Panc1 (cell line): ENCODE data around the gene CCL22. TPM values are rescaled to one million over a fixed set of nuclear protein-coding genes. Genes with fewer than 3 reads are reported as not detected.
"Not testable (repeated sequence)": the region's sequence is repeated elsewhere in the genome, so short reads cannot be mapped to it uniquely, and the experiment has no call there.

Experiments
- ATAC-seq: fragments of 200-7000 bp; cut with Tn5 transposase; 2 replicates; pipeline ENCODE4 v1.9.1; 2020; ENCODE audit warnings: mild to moderate bottlenecking, moderate library complexity
- BruUV-seq: library from RNA; stranded (reverse); fragments of 400-500 nt; replicated peaks from 2 replicates; lab custom pipeline; 2021; lab: Mats Ljungman, UMichigan
- CTCF ChIA-PET: fragments of 300-600 bp; sonication (Branson Sonifier 250); formaldehyde crosslinking; loops from one replicate; lab custom pipeline; 2022; ENCODE audit warnings: antibody characterized with exemption; lab: Charles Lee
- POLR2A ChIA-PET: fragments of 300-600 bp; sonication (Branson Sonifier 250); formaldehyde crosslinking; loops from one replicate; lab custom pipeline; 2022; ENCODE audit warnings: antibody characterized with exemption; lab: Charles Lee
- DNase-seq: peaks from one replicate; pipeline ENCODE4 v3.0.0-alpha.2; 2010; ENCODE audit warnings: low read depth, low spot score
- H3K27ac ChIP-seq: 2 replicates; pipeline ENCODE4 v1.5.1; 2011; ENCODE audit warnings: mild to moderate bottlenecking, low read length, inconsistent platforms
- H3K27me3 ChIP-seq: fragments of 200-500 bp; sonication (Bioruptor generic); 2 replicates; pipeline ENCODE4 v1.6.0; 2014; ENCODE audit warnings: low read length, inconsistent platforms; ENCODE audit not compliant: control insufficient read depth, insufficient read depth
- H3K36me3 ChIP-seq: fragments of 200-500 bp; sonication (Bioruptor generic); 2 replicates; pipeline ENCODE4 v1.5.1; 2014; ENCODE audit warnings: inconsistent platforms, mild to moderate bottlenecking, low read length, moderate library complexity; ENCODE audit not compliant: control insufficient read depth, insufficient read depth
- H3K4me1 ChIP-seq: 2 replicates; pipeline ENCODE4 v1.5.1; 2011; ENCODE audit warnings: inconsistent platforms, mild to moderate bottlenecking, low read length, moderate library complexity; ENCODE audit not compliant: control insufficient read depth, insufficient read depth
- H3K4me3 ChIP-seq, 2 experiments: 2 replicates each; pipeline ENCODE4 v1.5.1; 2011 to 2012; ENCODE audit warnings: low read depth in 2 of 2, low read length in 2 of 2, mild to moderate bottlenecking in 2 of 2, inconsistent platforms in 1 of 2, moderate library complexity in 1 of 2
- H3K9me3 ChIP-seq: fragments of 200-500 bp; sonication (Bioruptor generic); 2 replicates; pipeline ENCODE4 v1.5.1; 2014; ENCODE audit warnings: low read depth, mild to moderate bottlenecking, inconsistent platforms, low read length, moderate library complexity; ENCODE audit not compliant: control insufficient read depth, insufficient read depth
- POLR2AphosphoS5 ChIP-seq: IDR thresholded peaks from 2 replicates; pipeline ENCODE4 v1.6.1; 2012; ENCODE audit warnings: mild to moderate bottlenecking, low read depth, low read length, moderate library complexity
- SIN3A ChIP-seq: IDR thresholded peaks from 2 replicates; pipeline ENCODE4 v1.6.1; 2012; ENCODE audit warnings: low read depth, mild to moderate bottlenecking, low read length, moderate library complexity, borderline replicate concordance; ENCODE audit not compliant: insufficient read depth
- TCF7L2 ChIP-seq: IDR thresholded peaks from 2 replicates; pipeline ENCODE4 v1.6.1; 2011; ENCODE audit warnings: mild to moderate bottlenecking, low read depth, low read length, inconsistent platforms
- in situ Hi-C: cut with HindIII; loops from 2 replicates; pipeline ENCODE4 v1.10.0; 2016; ENCODE audit warnings: low sequenced_read_pairs, low pct_unique_long_range_greater_than_20kb
- intact Hi-C: fragments of 100-400 bp; cut with micrococcal nuclease; formaldehyde crosslinking; loops from one replicate; pipeline ENCODE4 v1.10.0; 2022; ENCODE audit not compliant: unreplicated experiment
- total RNA-seq: library from RNA; stranded (reverse); gene quantifications from one replicate; pipeline ENCODE4 v1.2.1, GENCODE V29; 2021; ENCODE audit not compliant: unreplicated experiment
- TF ChIP-seq, protein P1 (sequence below): fragments of 450-650 bp; IDR thresholded peaks from 2 replicates; pipeline ENCODE4 v1.5.1; 2017; ENCODE audit warnings: mild to moderate bottlenecking
- TF ChIP-seq, protein P2 (sequence below), 2 experiments: IDR thresholded peaks; 2 replicates each; pipeline ENCODE4 v1.6.1; 2011 to 2012; ENCODE audit warnings: low read depth in 2 of 2, control low read depth in 1 of 2, low read length in 1 of 2, mild to moderate bottlenecking in 1 of 2, moderate library complexity in 1 of 2; ENCODE audit not compliant: insufficient read depth in 1 of 2

Gene CCL22
- total RNA-seq, 1 experiment from 2014 or later, result 0.39 TPM

DNA sequence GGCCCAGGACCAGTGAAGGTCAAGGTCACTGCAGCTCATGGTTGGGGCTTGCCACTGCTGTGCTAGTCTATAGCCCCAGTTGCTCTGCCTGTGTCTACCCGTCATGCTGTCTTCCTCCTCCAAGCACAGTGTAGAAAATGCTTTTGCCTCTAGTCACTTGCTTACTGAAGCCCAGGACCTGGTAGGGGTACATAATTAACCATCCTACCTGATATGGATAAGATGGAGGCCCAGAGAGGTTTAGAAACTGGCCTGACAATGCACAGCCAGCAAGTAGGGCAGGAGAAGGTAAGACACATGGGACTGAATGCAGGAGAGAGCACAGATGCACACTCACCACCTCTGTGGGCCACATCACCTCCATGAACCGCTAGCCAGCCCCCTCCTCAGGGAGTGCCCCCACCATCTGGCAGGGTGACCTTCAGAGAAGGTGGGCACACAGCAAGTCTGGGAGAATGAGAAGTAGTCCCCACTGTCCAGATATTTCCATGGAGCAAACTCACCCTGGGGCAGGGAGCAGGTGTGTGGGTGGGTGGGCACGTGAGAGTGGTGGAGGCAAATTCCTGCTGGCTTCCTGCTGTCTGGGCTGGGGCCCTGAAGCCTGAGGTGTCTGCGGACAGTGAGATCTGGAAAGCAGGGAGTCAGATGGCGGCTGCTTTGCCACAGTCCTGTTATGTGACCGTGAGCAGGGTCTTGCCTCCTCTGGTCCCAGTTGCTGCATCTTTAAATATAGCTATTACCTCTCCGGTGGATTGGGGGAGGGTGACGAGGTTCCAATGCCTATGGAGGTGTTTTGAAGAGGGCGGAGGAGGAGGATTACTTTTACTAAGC, 14.7 kb downstream of the CCL22 start:
- no peaks in the 10 kb centered on the region for H3K36me3 ChIP-seq
- ATAC-seq (peak; percentile 19; the same call in 1 of the 2 replicates), DNase-seq (no peak)
- CTCF ChIA-PET, result no interaction called here
- H3K4me3 ChIP-seq, result peak overlapping the region; percentile 41 to 59
- H3K27me3 ChIP-seq, result no peaks in the 10 kb centered on the region
- peaks cover 35% of the 10 kb centered on the region for H3K4me1 ChIP-seq
- H3K27ac ChIP-seq, result peak overlapping the region; percentile 69
- BruUV-seq, result no TSS peak
- in situ Hi-C loops, result no loop called here
- intact Hi-C loops, result loop anchor here (5.0 kb wide), 2 partner anchors 56 to 71 kb away; no protein-coding TSS in a partner anchor
- no peaks in the 10 kb centered on the region for H3K9me3 ChIP-seq
- POLR2A ChIA-PET, result no interaction called here
- no peak for TF ChIP-seq TCF7L2
- TF ChIP-seq, protein P1, sequence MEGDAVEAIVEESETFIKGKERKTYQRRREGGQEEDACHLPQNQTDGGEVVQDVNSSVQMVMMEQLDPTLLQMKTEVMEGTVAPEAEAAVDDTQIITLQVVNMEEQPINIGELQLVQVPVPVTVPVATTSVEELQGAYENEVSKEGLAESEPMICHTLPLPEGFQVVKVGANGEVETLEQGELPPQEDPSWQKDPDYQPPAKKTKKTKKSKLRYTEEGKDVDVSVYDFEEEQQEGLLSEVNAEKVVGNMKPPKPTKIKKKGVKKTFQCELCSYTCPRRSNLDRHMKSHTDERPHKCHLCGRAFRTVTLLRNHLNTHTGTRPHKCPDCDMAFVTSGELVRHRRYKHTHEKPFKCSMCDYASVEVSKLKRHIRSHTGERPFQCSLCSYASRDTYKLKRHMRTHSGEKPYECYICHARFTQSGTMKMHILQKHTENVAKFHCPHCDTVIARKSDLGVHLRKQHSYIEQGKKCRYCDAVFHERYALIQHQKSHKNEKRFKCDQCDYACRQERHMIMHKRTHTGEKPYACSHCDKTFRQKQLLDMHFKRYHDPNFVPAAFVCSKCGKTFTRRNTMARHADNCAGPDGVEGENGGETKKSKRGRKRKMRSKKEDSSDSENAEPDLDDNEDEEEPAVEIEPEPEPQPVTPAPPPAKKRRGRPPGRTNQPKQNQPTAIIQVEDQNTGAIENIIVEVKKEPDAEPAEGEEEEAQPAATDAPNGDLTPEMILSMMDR, result no peak
- no peak for TF ChIP-seq SIN3A
- no peak for TF ChIP-seq POLR2AphosphoS5
- TF ChIP-seq, protein P2, sequence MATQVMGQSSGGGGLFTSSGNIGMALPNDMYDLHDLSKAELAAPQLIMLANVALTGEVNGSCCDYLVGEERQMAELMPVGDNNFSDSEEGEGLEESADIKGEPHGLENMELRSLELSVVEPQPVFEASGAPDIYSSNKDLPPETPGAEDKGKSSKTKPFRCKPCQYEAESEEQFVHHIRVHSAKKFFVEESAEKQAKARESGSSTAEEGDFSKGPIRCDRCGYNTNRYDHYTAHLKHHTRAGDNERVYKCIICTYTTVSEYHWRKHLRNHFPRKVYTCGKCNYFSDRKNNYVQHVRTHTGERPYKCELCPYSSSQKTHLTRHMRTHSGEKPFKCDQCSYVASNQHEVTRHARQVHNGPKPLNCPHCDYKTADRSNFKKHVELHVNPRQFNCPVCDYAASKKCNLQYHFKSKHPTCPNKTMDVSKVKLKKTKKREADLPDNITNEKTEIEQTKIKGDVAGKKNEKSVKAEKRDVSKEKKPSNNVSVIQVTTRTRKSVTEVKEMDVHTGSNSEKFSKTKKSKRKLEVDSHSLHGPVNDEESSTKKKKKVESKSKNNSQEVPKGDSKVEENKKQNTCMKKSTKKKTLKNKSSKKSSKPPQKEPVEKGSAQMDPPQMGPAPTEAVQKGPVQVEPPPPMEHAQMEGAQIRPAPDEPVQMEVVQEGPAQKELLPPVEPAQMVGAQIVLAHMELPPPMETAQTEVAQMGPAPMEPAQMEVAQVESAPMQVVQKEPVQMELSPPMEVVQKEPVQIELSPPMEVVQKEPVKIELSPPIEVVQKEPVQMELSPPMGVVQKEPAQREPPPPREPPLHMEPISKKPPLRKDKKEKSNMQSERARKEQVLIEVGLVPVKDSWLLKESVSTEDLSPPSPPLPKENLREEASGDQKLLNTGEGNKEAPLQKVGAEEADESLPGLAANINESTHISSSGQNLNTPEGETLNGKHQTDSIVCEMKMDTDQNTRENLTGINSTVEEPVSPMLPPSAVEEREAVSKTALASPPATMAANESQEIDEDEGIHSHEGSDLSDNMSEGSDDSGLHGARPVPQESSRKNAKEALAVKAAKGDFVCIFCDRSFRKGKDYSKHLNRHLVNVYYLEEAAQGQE (IDR thresholded peaks at IDR 0.05; ENCODE audit: insufficient read depth in 1 of 2, low read depth in 2 of 2, low read length in 1 of 2), result no peak

DNA sequence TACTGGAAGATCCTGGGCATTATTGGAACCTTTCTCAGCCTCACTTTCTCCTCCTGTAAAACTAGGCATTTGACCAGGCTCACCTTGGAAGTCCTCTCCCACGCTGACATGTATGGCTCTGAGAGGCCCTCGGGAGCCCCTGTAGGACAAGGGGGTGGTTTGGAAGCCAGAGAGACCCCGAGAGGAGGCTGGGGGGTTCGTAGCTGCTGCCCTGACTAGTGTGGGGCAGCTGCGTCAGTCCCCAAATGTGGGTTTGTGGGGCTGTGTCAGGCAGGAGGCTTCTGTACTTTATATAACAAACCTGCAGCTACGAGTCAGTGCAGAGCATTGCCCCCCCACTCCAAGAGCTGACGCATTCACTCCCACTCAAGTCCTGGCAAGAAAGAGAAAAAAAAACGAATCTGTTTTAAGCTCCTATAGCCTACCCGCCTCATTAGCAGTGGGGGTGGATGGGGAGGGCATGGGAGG, 15.5 kb downstream of the CCL22 start:
- H3K4me3 ChIP-seq, result peak overlapping the region; percentile 41 to 59
- ChIA-PET POLR2A (no interaction called here), CTCF (no interaction called here)
- peaks cover 35% of the 10 kb centered on the region for H3K4me1 ChIP-seq
- no peaks in the 10 kb centered on the region for H3K27me3 ChIP-seq
- intact Hi-C loops (loop anchor here (5.0 kb wide), 2 partner anchors 57 to 72 kb away; no protein-coding TSS in a partner anchor), in situ Hi-C loops (no loop called here)
- no peaks in the 10 kb centered on the region for H3K36me3 ChIP-seq
- ATAC-seq, result no peak
- peak overlapping the region; percentile 69 for H3K27ac ChIP-seq
- H3K9me3 ChIP-seq, result no peaks in the 10 kb centered on the region
- BruUV-seq, result no TSS peak
- DNase-seq, result no peak
- TF ChIP-seq POLR2AphosphoS5 (no peak), SIN3A (no peak), TCF7L2 (no peak)
- TF ChIP-seq, protein P1, result no peak
- TF ChIP-seq, protein P2 (IDR thresholded peaks at IDR 0.05; ENCODE audit: insufficient read depth in 1 of 2, low read depth in 2 of 2, low read length in 1 of 2), result no peak

DNA sequence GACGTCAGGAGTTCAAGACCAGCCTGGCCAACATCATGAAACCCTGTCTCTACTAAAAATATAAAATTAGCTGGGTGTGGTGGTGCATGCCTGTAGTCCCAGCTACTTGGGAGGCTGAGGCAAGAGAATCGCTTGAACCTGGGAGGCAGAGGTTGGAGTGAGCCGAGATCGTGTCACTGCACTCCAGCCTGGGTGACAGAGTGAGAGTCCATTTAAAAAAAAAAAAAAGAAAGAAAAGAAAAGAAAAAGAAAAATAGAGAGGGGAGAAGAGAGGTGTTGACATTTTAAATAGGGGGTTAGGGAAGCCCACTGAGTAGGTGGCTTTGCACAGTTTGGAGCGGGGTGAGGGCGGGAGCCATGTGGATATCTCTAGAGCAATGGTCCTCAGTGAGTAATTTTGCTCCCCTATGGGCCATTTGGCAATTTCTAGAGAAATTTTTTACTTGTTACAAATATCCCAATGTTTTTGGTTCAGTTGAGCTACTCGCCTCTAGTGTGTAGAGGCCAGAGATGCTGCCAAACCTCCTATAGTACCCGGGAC, 16.4 kb downstream of the CCL22 start:
- H3K27me3 ChIP-seq, H3K9me3 ChIP-seq, H3K27ac ChIP-seq, H3K36me3 ChIP-seq, H3K4me3 ChIP-seq, CTCF ChIA-PET, BruUV-seq, in situ Hi-C loops, ATAC-seq, DNase-seq: not testable (repeated sequence)
- H3K4me1 ChIP-seq, result peaks cover 44% of the 10 kb centered on the region
- intact Hi-C loops, result loop anchor here (5.0 kb wide), 2 partner anchors 58 to 73 kb away; no protein-coding TSS in a partner anchor
- POLR2A ChIA-PET, result interaction anchor here (0.7 kb wide), 1 partner anchor 60 kb away, joined by 3 read pairs; no protein-coding TSS in a partner anchor
